HG02798 (cell line): ENCODE measurements around the gene KCNA1.

Source experiments
- ATAC-seq: cut with Tn5 transposase; IDR thresholded peaks from one replicate; pipeline ENCODE4 v1.9.1; 2021; ENCODE audit warnings: mild to moderate bottlenecking; ENCODE audit not compliant: unreplicated experiment, poor library complexity

KCNA1 gene

GRCh38 chr12:4958697-4959375 is 49.1 kb downstream of the KCNA1 start:
- ATAC-seq, result no peak

DNA sequence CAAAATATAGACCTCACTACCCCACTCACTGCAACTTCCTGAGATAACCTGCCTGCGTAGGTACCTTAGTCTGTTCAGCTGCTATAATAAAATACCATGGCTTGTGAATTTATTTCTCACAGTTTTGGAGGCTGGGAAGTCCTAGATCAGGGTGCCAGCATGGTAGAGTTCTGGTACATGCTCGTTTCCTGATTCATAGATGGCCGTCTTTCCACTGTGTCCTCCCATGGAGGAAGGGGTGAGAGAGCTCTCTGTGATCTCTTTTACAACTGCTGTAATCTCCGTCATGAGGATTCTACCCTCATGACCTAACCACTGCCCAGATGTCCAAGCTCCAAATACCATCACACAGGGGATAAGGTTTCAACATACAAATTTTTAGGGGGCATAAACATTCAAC is 49.7 kb downstream of the KCNA1 start:
- no peak for ATAC-seq

- no peak for ATAC-seq
Measured at GRCh38 chr12:4960030-4960429, 50.3 kb downstream of the KCNA1 start.

- no peak for ATAC-seq
Measured at GRCh38 chr12:4960547-4960946, 50.8 kb downstream of the KCNA1 start.

DNA sequence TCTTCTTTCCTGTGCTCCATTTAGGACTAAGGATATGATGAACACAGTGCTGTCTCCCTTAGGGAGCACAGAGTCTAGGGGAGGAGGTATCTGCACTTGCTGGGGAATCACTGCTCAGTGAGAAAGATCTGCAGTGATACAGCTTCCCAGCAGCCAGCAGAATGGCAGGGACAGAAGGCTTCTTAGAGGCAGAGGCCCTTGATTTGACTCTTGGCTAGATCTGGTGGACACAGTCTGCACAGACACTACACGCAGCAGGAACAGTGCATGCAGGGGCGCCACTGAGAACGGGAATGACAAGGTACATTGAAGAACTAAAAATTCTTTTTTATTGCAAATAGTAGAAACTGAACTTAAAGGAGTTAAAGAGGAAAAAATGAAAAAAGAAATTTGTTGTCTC is 51.6 kb downstream of the KCNA1 start:
- no peak for ATAC-seq

DNA sequence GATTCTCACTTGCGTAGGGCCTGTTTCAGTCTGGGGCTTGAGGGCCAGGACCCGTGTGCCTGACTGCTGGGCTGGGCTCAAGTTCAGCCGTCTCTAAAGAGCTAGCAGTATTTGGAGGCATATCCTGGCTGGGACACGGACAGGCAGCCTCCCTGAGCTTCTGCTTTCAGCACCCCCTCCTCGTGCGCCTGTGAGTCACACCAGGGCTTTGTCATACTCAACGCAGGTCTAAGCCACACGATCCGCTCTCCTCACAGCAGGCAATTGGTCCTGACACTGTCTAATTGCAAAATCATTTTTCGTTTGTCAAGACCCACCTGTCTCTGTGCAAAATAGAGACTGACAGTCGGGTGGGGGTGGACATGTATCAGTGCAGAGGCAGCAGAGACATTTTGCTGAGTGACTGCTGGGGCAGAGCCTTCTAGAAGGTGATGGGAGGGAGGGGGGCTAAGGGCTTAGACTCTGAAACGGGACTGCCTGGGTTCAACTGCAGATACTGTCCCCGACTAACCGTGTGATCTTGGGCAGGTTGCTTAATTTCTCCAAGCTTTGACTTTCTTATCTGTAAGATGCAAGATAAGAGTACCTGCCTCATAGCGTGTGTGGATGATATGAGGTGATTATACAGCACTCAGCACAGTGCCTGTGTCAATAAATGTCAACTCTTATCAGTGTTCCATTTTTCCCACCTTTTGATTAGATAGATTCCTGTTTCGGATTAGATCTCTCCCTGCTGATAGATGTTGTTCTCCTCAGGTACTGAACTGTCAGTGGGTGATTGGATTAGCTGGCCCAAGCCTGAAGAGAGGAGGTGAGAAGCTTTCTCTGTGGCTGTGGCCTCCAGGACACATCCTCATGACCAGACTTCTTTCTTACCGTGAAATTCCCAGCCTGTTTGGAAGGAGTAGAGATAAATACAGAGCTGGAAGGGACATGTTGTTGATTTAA is 53.1 kb downstream of the KCNA1 start:
- ATAC-seq, result no peak
